ENCODE measurements around the gene DNAH7. TPM values are rescaled to one million over a fixed set of nuclear protein-coding genes. Genes with fewer than 3 reads are reported as not detected.

Gene DNAH7
- total and polyA plus RNA-seq, 2 donors (not counting 1 experiment from before 2014, with no cell fraction given): 0.01 to 0.05 TPM

- peaks cover 11% of the 10 kb centered on the region for H3K79me2 ChIP-seq (ENCODE audit: control insufficient read depth, insufficient read depth, low read length)
- no peak for DNase-seq
- H3K4me1 ChIP-seq (ENCODE audit: control insufficient read depth in 2 of 2, insufficient read depth in 2 of 2, low read length in 2 of 2): peaks cover 10 to 13% of the 10 kb centered on the region in 2 donors
- H3K4me3 ChIP-seq (ENCODE audit: control extremely low read depth in 1 of 5, extremely low read depth in 1 of 5, insufficient read depth in 1 of 5, low read depth in 2 of 5, low read length in 4 of 5): no peak overlapping the region
- no peaks in the 10 kb centered on the region for H3K27me3 Mint-ChIP-seq
- no peak overlapping the region for H3K4me2 ChIP-seq (replicated peaks; ENCODE audit: low read depth, low read length, poor library complexity, severe bottlenecking)
- ATAC-seq (ENCODE audit: low read depth): no peak
- WGBS (ENCODE audit: insufficient coverage): 95% methylated on average over 5 of the region's 5 CpGs
- H3K36me3 ChIP-seq (replicated peaks in 1 of 2; ENCODE audit: control extremely low read depth in 1 of 2, control insufficient read depth in 1 of 2, extremely low read depth in 1 of 2, insufficient read depth in 2 of 2, low read length in 1 of 2): no peaks in the 10 kb centered on the region
- no peaks in the 10 kb centered on the region for H4K20me1 ChIP-seq (ENCODE audit: control insufficient read depth, insufficient read depth, low read length, poor library complexity, severe bottlenecking)
- TF ChIP-seq CTCF (IDR thresholded peaks at IDR 0.05): no peak
- no peak for TF ChIP-seq EZH2 (IDR thresholded peaks at IDR 0.05; ENCODE audit: borderline replicate concordance, insufficient read depth, low read depth, low read length, poor library complexity, severe bottlenecking)
- H3K4me3 Mint-ChIP-seq: no peak overlapping the region
- H2AFZ ChIP-seq (ENCODE audit: insufficient read depth, low read depth, low read length, poor library complexity, severe bottlenecking): no peak overlapping the region
- ChIA-PET CTCF (interaction anchor here (1.5 kb wide), 1 partner anchor 9 kb away, joined by 3 read pairs; no protein-coding TSS in a partner anchor), POLR2A (no interaction called here)
- peaks cover 10% of the 10 kb centered on the region for H3K9me3 Mint-ChIP-seq (ENCODE audit: insufficient read depth)
- H3K9ac ChIP-seq (ENCODE audit: low read length): no peak overlapping the region
- peaks cover 23% of the 10 kb centered on the region for H3K4me1 Mint-ChIP-seq
- H3K9me3 ChIP-seq (ENCODE audit: control extremely low read depth in 1 of 3, control insufficient read depth in 2 of 3, insufficient read depth in 1 of 3, low read length in 2 of 3): peaks cover 0 to 19% (median 9%) of the 10 kb centered on the region in 3 donors
- H3K27ac Mint-ChIP-seq: no peak overlapping the region
- intact Hi-C loops (cut with micrococcal nuclease): no loop called here
- H3K27ac ChIP-seq (ENCODE audit: low read length in 2 of 2): no peak overlapping the region
- H3K27me3 ChIP-seq (replicated peaks in 1 of 4; ENCODE audit: control extremely low read depth in 1 of 4, control insufficient read depth in 3 of 4, insufficient read depth in 4 of 4, low read length in 3 of 4): no peaks in the 10 kb centered on the region
Observed at GRCh38 chr2:196083601-196084000, 15.0 kb upstream of the DNAH7 start.

- peaks cover 10% of the 10 kb centered on the region for H3K9me3 Mint-ChIP-seq (ENCODE audit: insufficient read depth)
- ChIA-PET CTCF (interaction anchor here (0.8 to 9.8 kb wide), 12 partner anchors 13 to 255 kb away, joined by 3 to 199 read pairs (median 28); partner anchors contain the start of gene DNAH7), POLR2A (interaction anchor here (0.8 kb wide), 1 partner anchor 256 kb away, joined by 3 read pairs; no protein-coding TSS in a partner anchor)
- Histone ChIP-seq H3K27me3 (replicated peaks in 1 of 4; ENCODE audit: control extremely low read depth in 1 of 4, control insufficient read depth in 3 of 4, insufficient read depth in 4 of 4, low read length in 3 of 4) (no peaks in the 10 kb centered on the region), H3K4me1 (ENCODE audit: control insufficient read depth in 2 of 2, insufficient read depth in 2 of 2, low read length in 2 of 2) (peaks cover 13 to 17% of the 10 kb centered on the region in 2 donors), H2AFZ (ENCODE audit: insufficient read depth, low read depth, low read length, poor library complexity, severe bottlenecking) (no peak overlapping the region), H3K9me3 (ENCODE audit: control extremely low read depth in 1 of 3, control insufficient read depth in 2 of 3, insufficient read depth in 1 of 3, low read length in 2 of 3) (peaks cover 0 to 19% (median 9%) of the 10 kb centered on the region in 3 donors), H3K27ac (ENCODE audit: low read length in 2 of 2) (no peak overlapping the region), H3K79me2 (ENCODE audit: control insufficient read depth, insufficient read depth, low read length) (peaks cover 22% of the 10 kb centered on the region), H3K4me2 (replicated peaks; ENCODE audit: low read depth, low read length, poor library complexity, severe bottlenecking) (peak overlapping the region; percentile 54), H3K4me3 (ENCODE audit: control extremely low read depth in 1 of 5, extremely low read depth in 1 of 5, insufficient read depth in 1 of 5, low read depth in 2 of 5, low read length in 4 of 5) (no peak overlapping the region), H3K9ac (ENCODE audit: low read length) (no peak overlapping the region), H3K36me3 (replicated peaks in 1 of 2; ENCODE audit: control extremely low read depth in 1 of 2, control insufficient read depth in 1 of 2, extremely low read depth in 1 of 2, insufficient read depth in 2 of 2, low read length in 1 of 2) (no peaks in the 10 kb centered on the region), H4K20me1 (ENCODE audit: control insufficient read depth, insufficient read depth, low read length, poor library complexity, severe bottlenecking) (no peaks in the 10 kb centered on the region)
- peak overlapping the region; percentile 73 for H3K27ac Mint-ChIP-seq
- no CpG with 5 or more reads among the region's 2 CpGs for WGBS (ENCODE audit: insufficient coverage)
- DNase-seq (no peak), ATAC-seq (ENCODE audit: low read depth) (peak; percentile 66)
- H3K27me3 Mint-ChIP-seq: no peaks in the 10 kb centered on the region
- intact Hi-C loops (cut with micrococcal nuclease): no loop called here
- H3K4me1 Mint-ChIP-seq: peaks cover 21% of the 10 kb centered on the region
- H3K4me3 Mint-ChIP-seq: peak overlapping the region; percentile 66
- TF ChIP-seq EZH2 (IDR thresholded peaks at IDR 0.05; ENCODE audit: borderline replicate concordance, insufficient read depth, low read depth, low read length, poor library complexity, severe bottlenecking): no peak
- TF ChIP-seq CTCF (IDR thresholded peaks at IDR 0.05): no peak
Observed at GRCh38 chr2:196080526-196080925, 11.9 kb upstream of the DNAH7 start.
